OCI-LY7 (cell line): ENCODE results near the gene UQCC3.
"Not testable (repeated sequence)": the region's sequence is repeated elsewhere in the genome, so short reads cannot be mapped to it uniquely, and the experiment has no call there.

Experiments
- CTCF ChIP-seq: fragments of 200-600 bp; sonication (generic); conservative IDR thresholded peaks from 2 replicates; pipeline ENCODE4 v1.5.1; 2014; ENCODE audit warnings: mild to moderate bottlenecking, antibody characterized with exemption, low read length, moderate library complexity, mixed read lengths
- EZH2phosphoT487 ChIP-seq: fragments of 200-600 bp; sonication (generic); IDR thresholded peaks from 2 replicates; pipeline ENCODE4 v1.6.1; 2018; ENCODE audit warnings: low read depth, borderline replicate concordance, mild to moderate bottlenecking, mixed run types, antibody characterized with exemption, low read length, moderate library complexity, mixed read lengths

GRCh38 chr11:62703921-62704320 lies 32.4 kb downstream of the UQCC3 start:
- TF ChIP-seq CTCF, EZH2phosphoT487: not testable (repeated sequence)
